Panc1 (cell line): ENCODE results near the gene CNOT3. TPM values are rescaled to one million over a fixed set of nuclear protein-coding genes. Genes with fewer than 3 reads are reported as not detected.

Experiments
- ATAC-seq: fragments of 200-7000 bp; cut with Tn5 transposase; 2 replicates; pipeline ENCODE4 v1.9.1; 2020; ENCODE audit warnings: mild to moderate bottlenecking, moderate library complexity
- BruUV-seq: library from RNA; stranded (reverse); fragments of 400-500 nt; replicated peaks from 2 replicates; lab custom pipeline; 2021; lab: Mats Ljungman, UMichigan
- CTCF ChIA-PET: fragments of 300-600 bp; sonication (Branson Sonifier 250); formaldehyde crosslinking; loops from one replicate; lab custom pipeline; 2022; ENCODE audit warnings: antibody characterized with exemption; lab: Charles Lee
- POLR2A ChIA-PET: fragments of 300-600 bp; sonication (Branson Sonifier 250); formaldehyde crosslinking; loops from one replicate; lab custom pipeline; 2022; ENCODE audit warnings: antibody characterized with exemption; lab: Charles Lee
- DNase-seq: peaks from one replicate; pipeline ENCODE4 v3.0.0-alpha.2; 2010; ENCODE audit warnings: low read depth, low spot score
- H3K27ac ChIP-seq: 2 replicates; pipeline ENCODE4 v1.5.1; 2011; ENCODE audit warnings: mild to moderate bottlenecking, low read length, inconsistent platforms
- H3K27me3 ChIP-seq: fragments of 200-500 bp; sonication (Bioruptor generic); 2 replicates; pipeline ENCODE4 v1.6.0; 2014; ENCODE audit warnings: low read length, inconsistent platforms; ENCODE audit not compliant: control insufficient read depth, insufficient read depth
- H3K36me3 ChIP-seq: fragments of 200-500 bp; sonication (Bioruptor generic); 2 replicates; pipeline ENCODE4 v1.5.1; 2014; ENCODE audit warnings: inconsistent platforms, mild to moderate bottlenecking, low read length, moderate library complexity; ENCODE audit not compliant: control insufficient read depth, insufficient read depth
- H3K4me1 ChIP-seq: 2 replicates; pipeline ENCODE4 v1.5.1; 2011; ENCODE audit warnings: inconsistent platforms, mild to moderate bottlenecking, low read length, moderate library complexity; ENCODE audit not compliant: control insufficient read depth, insufficient read depth
- H3K4me3 ChIP-seq, 2 experiments: 2 replicates each; pipeline ENCODE4 v1.5.1; 2011 to 2012; ENCODE audit warnings: low read depth in 2 of 2, low read length in 2 of 2, mild to moderate bottlenecking in 2 of 2, inconsistent platforms in 1 of 2, moderate library complexity in 1 of 2
- H3K9me3 ChIP-seq: fragments of 200-500 bp; sonication (Bioruptor generic); 2 replicates; pipeline ENCODE4 v1.5.1; 2014; ENCODE audit warnings: low read depth, mild to moderate bottlenecking, inconsistent platforms, low read length, moderate library complexity; ENCODE audit not compliant: control insufficient read depth, insufficient read depth
- POLR2AphosphoS5 ChIP-seq: IDR thresholded peaks from 2 replicates; pipeline ENCODE4 v1.6.1; 2012; ENCODE audit warnings: mild to moderate bottlenecking, low read depth, low read length, moderate library complexity
- SIN3A ChIP-seq: IDR thresholded peaks from 2 replicates; pipeline ENCODE4 v1.6.1; 2012; ENCODE audit warnings: low read depth, mild to moderate bottlenecking, low read length, moderate library complexity, borderline replicate concordance; ENCODE audit not compliant: insufficient read depth
- TCF7L2 ChIP-seq: IDR thresholded peaks from 2 replicates; pipeline ENCODE4 v1.6.1; 2011; ENCODE audit warnings: mild to moderate bottlenecking, low read depth, low read length, inconsistent platforms
- in situ Hi-C: cut with HindIII; loops from 2 replicates; pipeline ENCODE4 v1.10.0; 2016; ENCODE audit warnings: low sequenced_read_pairs, low pct_unique_long_range_greater_than_20kb
- intact Hi-C: fragments of 100-400 bp; cut with micrococcal nuclease; formaldehyde crosslinking; loops from one replicate; pipeline ENCODE4 v1.10.0; 2022; ENCODE audit not compliant: unreplicated experiment
- total RNA-seq: library from RNA; stranded (reverse); gene quantifications from one replicate; pipeline ENCODE4 v1.2.1, GENCODE V29; 2021; ENCODE audit not compliant: unreplicated experiment
- TF ChIP-seq, protein P1 (sequence below): fragments of 450-650 bp; IDR thresholded peaks from 2 replicates; pipeline ENCODE4 v1.5.1; 2017; ENCODE audit warnings: mild to moderate bottlenecking
- TF ChIP-seq, protein P2 (sequence below), 2 experiments: IDR thresholded peaks; 2 replicates each; pipeline ENCODE4 v1.6.1; 2011 to 2012; ENCODE audit warnings: low read depth in 2 of 2, control low read depth in 1 of 2, low read length in 1 of 2, mild to moderate bottlenecking in 1 of 2, moderate library complexity in 1 of 2; ENCODE audit not compliant: insufficient read depth in 1 of 2

CNOT3 gene
- total RNA-seq, 1 experiment from 2014 or later: 111 TPM

DNA sequence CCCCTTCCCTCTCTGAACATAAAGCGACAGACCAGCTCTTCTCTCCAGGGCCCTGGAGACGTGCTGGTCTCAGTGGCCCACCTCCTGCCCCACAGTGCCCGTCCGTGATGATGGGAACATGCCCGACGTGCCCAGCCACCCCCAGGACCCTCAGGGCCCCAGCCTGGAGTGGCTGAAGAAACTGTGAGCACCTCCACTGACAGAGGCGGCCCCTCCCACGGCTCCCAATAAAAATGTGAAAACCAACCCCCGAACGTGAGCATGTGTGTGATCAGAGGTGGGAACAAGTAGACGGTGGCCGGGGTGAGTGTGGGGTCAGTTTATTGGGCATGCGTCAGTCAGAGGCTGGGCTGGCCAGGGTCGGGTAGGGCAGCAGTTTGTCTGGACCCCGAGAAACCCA is 30.8 kb upstream of the CNOT3 start:
- ATAC-seq (no peak), DNase-seq (no peak)
- in situ Hi-C loops (no loop called here), intact Hi-C loops (no loop called here)
- Histone ChIP-seq H3K36me3 (no peaks in the 10 kb centered on the region; the same call in 1 of the 2 replicates), H3K9me3 (no peaks in the 10 kb centered on the region), H3K4me3 (no peak overlapping the region), H3K27ac (no peak overlapping the region), H3K4me1 (0 out of 2 replicates have a peak, but pooled peaks cover 13% of the 10 kb centered on the region), H3K27me3 (no peaks in the 10 kb centered on the region)
- POLR2A ChIA-PET: interaction anchor here (0.6 kb wide), 1 partner anchor 313 kb away, joined by 4 read pairs; no protein-coding TSS in a partner anchor
- no peak for TF ChIP-seq POLR2AphosphoS5
- no peak for TF ChIP-seq SIN3A
- TF ChIP-seq, protein P1, sequence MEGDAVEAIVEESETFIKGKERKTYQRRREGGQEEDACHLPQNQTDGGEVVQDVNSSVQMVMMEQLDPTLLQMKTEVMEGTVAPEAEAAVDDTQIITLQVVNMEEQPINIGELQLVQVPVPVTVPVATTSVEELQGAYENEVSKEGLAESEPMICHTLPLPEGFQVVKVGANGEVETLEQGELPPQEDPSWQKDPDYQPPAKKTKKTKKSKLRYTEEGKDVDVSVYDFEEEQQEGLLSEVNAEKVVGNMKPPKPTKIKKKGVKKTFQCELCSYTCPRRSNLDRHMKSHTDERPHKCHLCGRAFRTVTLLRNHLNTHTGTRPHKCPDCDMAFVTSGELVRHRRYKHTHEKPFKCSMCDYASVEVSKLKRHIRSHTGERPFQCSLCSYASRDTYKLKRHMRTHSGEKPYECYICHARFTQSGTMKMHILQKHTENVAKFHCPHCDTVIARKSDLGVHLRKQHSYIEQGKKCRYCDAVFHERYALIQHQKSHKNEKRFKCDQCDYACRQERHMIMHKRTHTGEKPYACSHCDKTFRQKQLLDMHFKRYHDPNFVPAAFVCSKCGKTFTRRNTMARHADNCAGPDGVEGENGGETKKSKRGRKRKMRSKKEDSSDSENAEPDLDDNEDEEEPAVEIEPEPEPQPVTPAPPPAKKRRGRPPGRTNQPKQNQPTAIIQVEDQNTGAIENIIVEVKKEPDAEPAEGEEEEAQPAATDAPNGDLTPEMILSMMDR: no peak
- TF ChIP-seq TCF7L2: no peak
- TF ChIP-seq, protein P2, sequence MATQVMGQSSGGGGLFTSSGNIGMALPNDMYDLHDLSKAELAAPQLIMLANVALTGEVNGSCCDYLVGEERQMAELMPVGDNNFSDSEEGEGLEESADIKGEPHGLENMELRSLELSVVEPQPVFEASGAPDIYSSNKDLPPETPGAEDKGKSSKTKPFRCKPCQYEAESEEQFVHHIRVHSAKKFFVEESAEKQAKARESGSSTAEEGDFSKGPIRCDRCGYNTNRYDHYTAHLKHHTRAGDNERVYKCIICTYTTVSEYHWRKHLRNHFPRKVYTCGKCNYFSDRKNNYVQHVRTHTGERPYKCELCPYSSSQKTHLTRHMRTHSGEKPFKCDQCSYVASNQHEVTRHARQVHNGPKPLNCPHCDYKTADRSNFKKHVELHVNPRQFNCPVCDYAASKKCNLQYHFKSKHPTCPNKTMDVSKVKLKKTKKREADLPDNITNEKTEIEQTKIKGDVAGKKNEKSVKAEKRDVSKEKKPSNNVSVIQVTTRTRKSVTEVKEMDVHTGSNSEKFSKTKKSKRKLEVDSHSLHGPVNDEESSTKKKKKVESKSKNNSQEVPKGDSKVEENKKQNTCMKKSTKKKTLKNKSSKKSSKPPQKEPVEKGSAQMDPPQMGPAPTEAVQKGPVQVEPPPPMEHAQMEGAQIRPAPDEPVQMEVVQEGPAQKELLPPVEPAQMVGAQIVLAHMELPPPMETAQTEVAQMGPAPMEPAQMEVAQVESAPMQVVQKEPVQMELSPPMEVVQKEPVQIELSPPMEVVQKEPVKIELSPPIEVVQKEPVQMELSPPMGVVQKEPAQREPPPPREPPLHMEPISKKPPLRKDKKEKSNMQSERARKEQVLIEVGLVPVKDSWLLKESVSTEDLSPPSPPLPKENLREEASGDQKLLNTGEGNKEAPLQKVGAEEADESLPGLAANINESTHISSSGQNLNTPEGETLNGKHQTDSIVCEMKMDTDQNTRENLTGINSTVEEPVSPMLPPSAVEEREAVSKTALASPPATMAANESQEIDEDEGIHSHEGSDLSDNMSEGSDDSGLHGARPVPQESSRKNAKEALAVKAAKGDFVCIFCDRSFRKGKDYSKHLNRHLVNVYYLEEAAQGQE (IDR thresholded peaks at IDR 0.05; ENCODE audit: insufficient read depth in 1 of 2, low read depth in 2 of 2, low read length in 1 of 2): no peak
- BruUV-seq: no TSS peak
- CTCF ChIA-PET: no interaction called here

DNA sequence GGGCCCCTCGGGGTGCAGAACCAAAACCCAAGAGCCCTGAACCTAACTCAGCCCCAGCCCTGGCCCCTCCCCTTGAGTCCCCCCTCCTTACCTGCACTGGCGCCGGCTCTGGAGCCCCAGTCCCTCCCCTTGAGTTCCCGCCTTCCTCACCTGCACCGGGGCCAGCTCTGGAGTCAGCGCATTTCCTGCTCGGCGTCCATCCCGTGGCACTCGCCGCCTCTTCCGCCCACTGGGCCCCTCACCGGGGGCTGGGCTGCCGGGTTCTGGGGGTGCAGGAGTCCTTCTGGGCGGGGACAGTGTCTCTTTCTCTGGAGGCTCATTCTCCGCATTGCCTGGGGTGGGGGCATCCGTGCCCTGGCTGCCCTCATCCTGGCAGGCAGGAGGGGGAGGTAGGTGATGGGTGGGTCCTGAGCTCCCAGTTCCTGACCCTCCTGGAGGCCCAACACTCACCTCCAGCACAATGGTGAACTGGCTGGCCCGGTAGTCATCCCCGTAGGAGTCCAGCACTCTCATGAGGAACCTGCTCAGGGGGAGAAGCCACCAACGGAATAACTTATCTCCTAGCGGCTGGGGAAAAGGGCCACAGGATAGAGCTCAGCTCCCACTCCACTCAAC is 29.6 kb upstream of the CNOT3 start:
- 0 out of 2 replicates have a peak overlapping the region, but pooled peaks have one; percentile 5 for H3K27ac ChIP-seq
- no peak overlapping the region for H3K4me3 ChIP-seq
- no peaks in the 10 kb centered on the region for H3K27me3 ChIP-seq
- no peaks in the 10 kb centered on the region; the same call in 1 of the 2 replicates for H3K36me3 ChIP-seq
- ATAC-seq (peak; percentile 5; the same call in 1 of the 2 replicates), DNase-seq (no peak)
- BruUV-seq: no TSS peak
- in situ Hi-C loops: no loop called here
- ChIA-PET POLR2A (no interaction called here), CTCF (no interaction called here)
- intact Hi-C loops: no loop called here
- 0 out of 2 replicates have a peak, but pooled peaks cover 9% of the 10 kb centered on the region for H3K4me1 ChIP-seq
- TF ChIP-seq, protein P2 (IDR thresholded peaks at IDR 0.05; ENCODE audit: insufficient read depth in 1 of 2, low read depth in 2 of 2, low read length in 1 of 2): no peak
- TF ChIP-seq TCF7L2 (no peak), SIN3A (no peak), POLR2AphosphoS5 (no peak)
- TF ChIP-seq, protein P1: no peak
- no peaks in the 10 kb centered on the region for H3K9me3 ChIP-seq
